Activated CD8-positive, alpha-beta memory T cell treated with anti-CD3 and anti-CD28 coated beads, Interleukin-2, amount 50 U/mL, for 48 hours (primary cell): ENCODE results near the gene DEXI.

Experiments
- DNase-seq: peaks from one replicate; pipeline ENCODE4 v3.0.0-alpha.2; 2020

The DEXI gene

DNA sequence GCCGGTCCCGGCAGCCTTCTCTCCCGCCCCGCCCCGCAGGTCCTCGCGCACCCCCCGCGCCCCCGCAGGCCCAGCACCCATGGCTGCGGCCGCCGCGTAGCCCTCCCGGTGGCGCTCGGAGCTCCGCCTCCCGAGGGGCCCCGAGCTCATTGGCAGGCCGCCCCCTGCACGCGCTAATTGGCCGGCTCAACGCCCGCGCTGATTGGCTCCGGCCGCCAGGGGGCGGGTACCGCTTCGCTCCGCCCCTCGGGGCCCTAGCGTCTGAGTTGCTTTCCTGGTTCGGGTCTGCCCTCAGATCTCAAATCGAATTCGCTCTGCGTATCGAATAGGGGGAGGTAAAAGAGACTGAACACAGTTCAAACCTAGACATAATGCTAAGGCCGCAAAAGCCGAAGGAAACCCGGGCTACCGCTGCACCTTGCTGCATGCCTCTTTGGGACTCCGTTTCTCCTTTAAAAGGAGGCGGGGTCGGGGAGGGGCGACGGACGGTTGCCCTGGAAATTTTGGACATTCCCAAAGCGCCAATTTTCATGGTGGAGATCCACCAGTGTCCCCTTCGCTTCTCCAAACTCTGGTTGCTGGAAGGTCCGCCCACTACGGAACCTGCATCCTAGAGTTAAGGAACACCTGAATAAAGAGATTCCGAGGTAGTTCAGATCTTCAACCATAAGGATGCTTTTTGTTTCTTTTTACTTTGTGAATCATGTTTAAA, at the start of gene DEXI:
Gene DEXI, minus strand, starts transcription at position 117 of the 712 bp plus-strand sequence. CDS start 463 bp downstream, outside the sequence.
- DNase-seq: peak; percentile 98

DNA sequence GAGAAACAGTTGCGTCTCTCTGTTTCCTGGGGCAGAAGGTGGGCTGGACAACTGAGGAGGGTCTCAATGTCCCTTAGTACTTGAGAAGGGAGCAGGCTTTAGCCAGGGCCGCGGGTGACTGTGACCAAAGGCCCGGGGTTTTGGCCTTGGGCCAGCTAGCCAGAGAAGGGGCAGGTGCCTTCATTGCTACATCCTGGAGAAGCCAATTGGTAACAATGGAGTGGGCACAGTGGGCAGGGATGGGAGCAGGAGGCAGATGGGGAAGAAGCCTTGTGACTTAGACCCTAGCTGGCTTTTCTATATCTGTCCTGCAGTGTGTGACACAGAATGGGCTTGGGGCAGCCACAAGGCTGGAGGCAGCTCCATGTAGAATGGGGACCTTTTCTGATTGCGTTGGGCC, 48.1 kb upstream of the DEXI start:
- DNase-seq: no peak

DNA sequence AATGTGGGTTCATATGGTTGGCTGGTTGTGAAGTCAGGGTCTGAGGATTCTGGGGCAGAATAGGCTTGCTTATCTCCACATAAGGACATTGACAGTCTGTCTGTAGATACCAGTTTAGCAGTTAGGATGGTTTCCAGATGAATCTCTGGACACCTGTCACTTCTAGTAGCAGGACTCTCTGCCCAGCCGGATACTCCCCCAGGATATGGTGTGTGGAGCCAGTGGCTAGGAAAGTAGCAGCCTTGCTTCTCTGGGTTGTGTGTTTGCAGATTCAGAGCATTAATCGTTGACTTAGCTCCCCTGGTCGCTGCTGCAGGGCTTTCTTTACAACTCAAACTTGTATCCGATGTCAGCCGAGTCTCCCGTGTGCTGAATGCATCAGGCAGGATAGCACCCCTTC, 47.3 kb upstream of the DEXI start:
- DNase-seq: no peak

DNA sequence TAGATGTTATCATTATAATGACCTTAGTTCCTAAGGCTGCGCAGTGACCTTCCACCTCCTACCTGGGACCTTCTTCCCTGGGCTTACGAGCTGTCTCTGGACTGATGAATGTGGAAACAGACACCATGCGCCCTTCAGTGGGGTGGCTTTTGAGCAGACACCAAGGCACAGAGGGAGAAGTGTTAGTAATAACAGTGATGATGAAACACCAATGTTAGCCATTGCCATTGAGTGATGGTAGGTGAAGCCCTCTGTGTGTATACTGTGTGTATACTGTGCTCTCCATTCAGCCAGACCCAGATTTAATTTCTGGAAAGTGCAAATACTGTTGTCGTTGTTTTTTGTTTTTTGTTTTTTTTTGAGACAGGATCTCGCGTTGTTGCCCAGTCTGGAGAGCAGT, 46.6 kb upstream of the DEXI start:
- DNase-seq: no peak

DNA sequence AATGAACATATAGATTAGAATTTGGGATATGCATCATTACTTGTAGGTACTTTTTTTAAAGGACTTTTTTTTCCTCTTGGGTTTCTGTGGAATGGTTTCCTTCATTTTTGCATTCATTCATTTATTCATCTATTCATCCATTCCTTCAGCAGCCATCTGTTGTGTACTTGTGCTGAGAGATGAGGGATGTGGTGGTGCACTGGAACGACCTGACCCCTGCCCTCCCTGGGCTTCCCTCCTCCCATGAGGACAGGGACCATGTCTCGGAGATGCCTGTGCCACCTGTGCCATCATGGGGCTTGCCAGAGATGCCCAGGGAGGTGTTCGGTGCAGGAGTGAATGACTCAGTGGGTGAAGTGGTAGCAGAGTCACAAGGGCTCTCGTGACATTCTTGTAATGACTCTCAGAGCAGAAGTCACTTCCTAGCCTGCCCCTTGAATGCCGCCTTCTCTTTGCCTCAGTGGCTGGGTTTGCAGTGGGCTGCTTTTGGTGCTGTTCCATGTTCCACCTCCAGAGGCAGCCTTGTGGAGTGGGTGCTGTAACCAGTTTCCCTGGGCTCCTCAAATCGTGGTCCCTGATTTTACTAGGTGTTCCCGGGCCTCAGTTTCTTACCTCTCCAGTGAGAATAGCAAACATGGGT, 46.0 kb upstream of the DEXI start:
- peak; percentile 86 for DNase-seq

DNA sequence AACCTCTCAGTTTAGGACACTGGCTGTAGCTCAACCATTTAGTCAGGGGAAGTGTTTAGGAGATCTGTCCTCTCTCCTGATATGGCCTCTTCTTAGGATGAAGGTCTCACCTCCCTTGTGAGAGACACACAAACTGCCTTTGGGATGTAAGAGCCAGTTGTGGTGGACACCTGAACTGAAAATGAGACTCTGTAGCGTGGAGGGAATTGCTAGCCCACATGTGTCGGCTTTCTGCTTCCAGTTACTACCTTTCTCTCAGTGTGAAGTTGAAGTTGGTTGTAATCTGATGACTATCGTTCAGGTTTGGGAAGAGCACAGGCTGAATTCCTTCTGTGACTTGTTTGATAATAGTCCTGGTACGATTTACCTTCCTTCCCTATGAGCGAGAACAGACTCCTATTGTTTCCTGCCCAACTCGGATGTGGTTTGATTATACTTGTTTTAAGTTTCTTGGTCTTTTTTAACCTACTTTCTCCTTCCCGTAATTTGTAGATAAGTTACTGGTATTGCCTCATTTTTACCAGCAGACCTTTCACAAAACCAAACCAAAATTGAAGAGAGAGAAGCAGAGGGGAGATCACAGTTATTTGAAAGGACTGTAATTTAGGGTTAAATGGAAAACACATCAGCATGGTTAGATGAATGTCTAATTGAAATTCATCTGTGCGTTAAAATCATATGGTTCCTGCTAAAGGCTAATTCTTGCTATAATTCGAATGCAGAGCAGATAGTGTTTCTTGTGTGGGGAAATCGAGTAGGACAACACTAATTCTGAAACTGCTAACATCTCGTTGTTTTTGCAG, 45.3 kb upstream of the DEXI start:
- DNase-seq: no peak

DNA sequence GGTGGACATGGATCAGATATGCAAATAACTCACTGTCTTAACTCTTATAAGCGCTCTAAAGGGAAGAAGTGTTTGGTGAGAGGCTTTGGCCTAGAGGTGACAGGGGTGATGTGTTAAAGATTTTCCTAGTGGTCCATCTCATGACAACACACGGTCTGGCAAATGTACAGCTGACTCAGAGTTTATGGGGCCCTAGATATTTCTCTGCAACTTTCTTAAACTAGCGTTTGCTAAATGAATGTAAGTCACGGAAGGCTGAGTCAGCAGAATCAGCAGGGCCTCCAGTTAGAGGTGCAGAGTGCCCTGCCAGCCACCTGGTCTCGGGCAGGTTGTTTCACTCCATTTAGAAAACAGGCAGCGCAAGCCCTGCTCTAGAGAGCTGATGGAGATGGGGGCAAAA, 42.2 kb upstream of the DEXI start:
- no peak for DNase-seq

DNA sequence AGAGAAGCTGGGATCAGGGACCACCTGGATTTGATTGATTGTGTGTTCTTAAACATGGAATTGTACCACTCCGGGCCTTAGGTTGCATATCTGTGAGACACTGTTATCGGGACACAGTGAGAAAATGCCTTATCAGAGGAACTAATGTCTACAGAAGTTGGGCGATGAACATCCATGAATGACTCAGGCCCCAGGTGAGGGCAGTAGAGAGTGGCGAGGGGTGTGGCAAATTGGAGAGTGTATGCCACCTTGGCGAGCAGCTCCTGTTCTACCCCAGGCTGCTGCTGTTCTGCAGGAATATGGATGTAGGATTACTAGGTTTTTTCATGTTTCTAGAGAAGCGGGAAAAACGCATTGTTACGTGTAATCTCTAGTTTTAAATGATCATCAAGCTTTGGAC, 40.9 kb upstream of the DEXI start:
- DNase-seq: no peak

DNA sequence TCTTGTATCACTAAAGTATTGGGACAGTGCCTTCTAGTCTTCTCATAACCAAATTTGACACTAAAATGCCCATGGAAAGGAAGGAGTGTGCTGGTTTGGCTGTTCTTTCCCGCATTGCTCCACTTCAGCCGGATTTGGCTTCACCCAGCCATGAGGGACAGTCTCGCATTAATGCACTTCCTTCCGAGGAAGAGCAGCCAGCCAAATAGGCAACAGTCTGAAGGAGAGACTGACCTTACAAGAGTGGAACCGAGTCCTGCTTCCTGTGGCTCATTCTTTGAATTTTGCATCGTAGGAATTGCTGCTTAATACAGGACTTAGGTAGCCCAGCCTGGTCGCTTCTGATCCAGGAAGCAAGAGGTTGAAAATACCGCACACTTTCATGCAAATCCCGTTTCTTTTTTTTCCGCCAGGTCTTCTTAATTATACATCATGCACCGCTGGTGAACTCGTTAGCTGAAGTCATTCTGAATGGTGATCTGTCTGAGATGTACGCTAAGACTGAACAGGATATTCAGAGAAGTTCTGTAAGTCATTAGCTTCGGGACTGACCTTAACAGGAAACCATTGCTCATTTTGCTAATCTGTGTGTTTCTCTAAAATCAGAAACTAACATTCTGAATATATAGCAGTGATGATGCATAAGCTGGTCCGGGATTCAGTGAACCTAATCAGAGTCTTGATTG, 40.3 kb upstream of the DEXI start:
- DNase-seq: no peak

DNA sequence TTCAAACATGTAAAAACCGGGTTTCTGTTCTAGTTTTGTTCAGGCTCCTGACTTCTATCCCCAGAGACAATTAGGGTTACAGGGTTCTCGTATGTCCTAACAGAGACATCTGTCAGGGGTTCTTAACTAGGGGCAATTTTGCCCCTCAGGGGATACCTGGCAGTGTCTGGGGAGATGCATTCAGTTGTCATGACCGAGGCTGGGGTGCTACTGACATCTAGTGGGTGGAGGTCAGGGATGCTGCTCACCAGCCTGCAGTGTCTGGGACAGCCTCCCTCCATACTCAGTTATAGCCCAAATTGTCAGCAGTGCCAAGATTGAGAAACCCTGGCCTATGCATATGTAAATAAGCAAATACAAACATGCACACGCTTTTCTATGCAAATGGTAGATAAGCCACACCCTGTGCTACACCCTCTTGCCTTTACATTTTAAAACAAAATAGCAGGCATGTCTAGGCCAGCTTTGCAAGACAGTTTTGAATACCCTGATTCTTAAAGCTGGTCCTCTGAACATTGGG, 39.5 kb upstream of the DEXI start:
- DNase-seq: peak; percentile 80

DNA sequence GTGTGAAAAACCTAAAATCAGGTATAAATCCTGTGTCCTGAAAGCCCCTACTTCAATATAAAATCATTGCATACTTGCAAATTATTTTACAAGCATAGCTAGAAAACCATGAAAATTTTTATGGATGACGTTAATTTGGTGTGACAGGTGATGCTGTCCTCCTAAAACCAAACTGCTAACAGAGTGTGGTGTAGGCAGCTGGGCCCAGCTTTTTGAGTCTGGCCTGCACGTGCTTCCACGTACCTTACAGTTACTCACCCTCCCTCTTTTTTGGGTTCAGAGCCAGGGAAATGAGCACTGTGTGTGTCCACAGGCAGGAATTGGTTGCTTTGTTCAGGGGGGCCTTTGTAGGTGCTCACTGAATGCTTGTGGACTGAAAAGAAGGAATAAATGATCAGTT, 38.5 kb upstream of the DEXI start:
- no peak for DNase-seq

DNA sequence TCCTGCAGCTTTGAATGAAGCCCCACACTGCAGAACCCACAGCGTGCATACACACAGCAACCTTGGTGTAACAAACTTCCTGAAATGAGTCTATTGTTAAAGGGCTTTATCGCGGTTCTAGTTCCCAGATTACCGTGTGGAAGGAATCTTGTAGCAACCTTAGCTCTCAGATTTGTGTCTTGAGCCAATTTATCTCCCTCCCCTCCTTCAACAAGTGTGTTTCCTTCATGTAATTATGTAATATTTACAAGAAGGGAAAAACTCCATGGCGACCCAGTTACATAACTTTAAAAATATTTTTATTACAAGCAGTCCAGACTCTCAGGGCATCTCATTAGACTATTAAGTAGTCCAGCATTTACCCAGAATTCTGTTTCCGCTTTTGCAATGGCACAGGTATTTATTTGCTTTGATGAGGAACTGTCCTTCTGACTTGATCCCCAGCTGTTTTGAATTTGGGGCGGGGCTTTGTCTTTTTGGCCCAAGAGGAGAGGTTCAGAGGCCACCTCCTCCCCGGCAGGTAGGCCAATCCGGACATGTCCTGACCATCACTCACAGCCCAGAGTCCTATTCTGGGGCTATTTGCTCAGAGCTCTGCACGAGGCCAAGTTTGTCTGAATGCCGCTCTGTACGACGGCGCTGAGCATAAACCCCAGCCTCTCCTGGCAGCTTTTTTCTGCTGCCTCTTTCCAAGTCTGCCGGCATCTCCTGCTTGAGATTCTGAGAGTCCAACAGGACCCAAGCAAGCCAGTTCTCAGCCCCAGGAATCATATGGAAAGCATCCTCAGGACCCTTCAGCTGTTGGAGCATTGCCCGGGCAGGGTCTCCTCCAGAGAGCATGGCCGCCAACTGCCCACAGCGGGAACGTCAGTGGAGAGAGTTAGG, 37.7 kb upstream of the DEXI start:
- DNase-seq: no peak

DNA sequence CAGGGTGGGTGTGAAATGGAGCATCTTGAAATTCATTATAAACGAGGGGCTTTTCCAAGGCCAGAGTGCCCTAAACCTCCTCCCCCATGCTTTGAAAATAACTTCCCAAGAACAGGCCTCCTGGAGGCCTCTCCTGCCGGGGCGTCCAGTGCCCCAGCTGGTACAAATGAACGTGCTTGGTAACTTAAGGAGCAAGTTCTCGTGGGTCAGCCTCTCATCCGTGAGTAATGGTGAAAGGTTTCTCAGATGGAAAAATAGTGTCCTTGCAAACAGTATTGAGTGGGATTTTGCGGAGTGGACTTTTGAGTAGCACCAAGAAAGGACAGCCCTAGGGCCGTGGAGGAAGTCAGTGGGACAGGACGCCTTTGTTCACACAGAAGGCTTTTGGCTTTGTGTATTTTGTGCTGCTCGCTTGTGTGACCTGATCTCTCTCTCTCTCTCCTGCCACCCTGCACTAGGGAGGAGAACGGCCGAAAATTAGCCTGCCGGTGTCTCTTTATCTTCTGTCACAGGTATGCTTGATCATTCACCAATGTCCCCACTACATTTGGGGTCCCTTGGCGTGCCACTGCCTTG, 36.7 kb upstream of the DEXI start:
- no peak for DNase-seq

DNA sequence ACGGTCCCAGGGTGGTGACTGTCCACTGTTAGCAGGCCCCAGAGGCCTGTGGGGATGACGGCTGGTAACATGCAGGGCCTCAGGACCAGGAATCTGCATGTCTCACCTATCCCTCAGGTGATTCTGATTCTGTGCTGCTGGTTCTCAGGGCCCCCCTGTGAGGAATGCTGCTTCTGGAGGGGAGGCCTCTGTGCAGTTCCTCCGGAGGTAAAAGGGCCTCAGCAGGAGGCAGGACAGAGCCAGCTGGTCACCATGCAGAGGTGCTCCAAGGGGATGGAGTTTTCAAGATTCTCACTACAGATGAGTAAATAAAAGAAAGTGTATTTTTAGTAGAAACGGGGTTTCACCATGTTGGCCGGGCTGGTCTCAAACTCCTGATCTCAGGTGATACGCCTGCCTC, 35.9 kb upstream of the DEXI start:
- no peak for DNase-seq

DNA sequence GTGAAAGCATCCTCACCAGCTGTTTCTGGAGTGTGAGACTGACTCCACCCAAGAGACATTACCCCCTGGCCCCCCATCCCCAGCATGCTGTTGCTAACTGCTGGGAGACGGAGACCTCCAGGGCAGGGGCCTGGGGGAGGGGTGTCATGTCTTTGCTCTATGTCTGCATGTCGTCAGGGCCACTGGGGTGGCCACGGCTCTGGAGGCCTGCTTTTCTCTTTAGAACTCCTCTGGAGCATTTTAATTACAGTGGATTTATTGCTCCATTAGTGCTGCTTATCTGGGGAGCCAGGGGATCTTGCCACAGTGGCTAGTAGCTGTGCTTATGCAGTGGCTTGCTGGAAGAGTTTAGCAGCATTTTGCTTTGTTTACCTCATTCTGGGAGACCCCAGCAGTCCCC, 34.4 kb upstream of the DEXI start:
- no peak for DNase-seq

DNA sequence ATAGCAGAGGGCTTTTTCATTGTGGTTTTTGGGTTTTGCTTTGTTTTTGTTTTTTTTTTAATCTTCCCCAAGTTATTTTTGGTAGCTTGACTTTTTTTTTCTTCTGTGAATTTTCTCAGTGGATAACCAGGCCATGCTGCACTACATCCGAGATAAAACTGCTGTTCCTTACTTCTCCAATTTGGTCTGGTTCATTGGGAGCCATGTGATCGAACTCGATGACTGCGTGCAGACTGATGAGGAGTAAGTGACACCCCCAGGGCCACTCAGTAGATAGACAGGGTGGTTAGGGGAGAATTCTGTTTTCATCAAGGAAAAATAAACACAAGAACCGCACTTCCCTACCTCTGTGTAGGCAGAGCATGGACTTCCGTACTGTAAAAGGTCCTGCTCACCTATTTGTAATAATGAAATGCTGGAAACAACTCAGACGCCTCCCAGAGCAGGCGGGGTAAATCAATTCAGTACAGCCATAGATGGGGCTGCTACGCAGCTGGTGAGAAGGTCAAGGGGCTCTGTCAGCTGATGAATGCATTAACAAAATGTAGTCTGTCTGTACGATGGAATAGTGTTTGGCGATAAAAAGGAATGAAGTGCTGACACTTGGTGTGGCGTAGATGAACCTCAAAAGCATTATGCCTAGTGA, 30.7 kb upstream of the DEXI start:
- no peak for DNase-seq

DNA sequence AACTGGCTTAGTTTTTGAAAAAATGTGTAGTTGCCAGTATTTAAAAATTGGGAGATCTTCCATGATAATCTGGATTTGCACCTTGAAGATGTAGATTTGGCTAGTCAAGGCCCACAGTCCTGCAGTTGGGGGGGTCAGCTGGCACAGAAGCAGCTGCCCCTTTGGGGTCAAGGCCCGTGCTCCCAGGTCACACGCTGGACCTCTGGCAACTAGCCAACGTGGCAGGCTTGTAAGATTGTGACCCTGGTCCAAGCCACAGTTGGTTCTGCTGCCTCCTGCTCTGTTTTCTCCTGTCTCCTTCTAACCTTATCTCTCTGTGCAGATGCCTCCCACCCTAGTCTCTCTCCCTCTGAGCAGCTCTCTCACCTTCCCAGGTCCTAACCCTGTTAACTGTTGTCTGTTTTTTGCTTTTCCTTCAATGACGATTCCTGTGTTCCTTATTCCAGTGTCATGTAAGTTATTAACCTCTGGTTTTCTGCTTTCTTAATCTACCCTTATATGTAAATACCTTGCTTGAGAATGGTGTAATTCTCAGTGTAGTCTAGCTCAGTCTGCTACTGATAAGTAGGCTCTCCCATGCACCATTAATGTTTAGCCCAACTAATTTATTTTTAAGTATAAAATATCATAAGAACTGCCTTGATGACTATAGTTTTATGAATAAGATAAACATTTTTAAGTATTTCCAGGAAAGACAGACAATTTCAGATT, 30.0 kb upstream of the DEXI start:
- DNase-seq: no peak

DNA sequence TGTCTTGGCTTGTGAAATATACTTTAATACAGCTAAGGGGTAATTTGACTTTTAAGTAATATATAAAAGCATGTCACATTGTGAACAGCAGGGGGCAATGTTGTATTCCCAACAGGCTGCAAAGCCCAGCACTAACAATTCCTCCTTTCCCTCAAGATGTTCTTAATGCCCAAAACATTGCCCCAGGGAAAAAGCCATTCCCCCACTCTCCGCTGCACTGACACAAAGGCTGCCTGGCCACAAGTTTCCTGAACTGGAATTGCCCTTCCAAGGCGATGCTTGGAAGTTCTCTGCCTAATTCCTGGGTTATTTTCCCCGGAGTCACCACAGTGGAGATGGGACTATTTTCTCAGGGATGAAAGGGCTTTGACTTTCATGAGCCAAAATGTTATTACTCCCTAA, 29.3 kb upstream of the DEXI start:
- no peak for DNase-seq

DNA sequence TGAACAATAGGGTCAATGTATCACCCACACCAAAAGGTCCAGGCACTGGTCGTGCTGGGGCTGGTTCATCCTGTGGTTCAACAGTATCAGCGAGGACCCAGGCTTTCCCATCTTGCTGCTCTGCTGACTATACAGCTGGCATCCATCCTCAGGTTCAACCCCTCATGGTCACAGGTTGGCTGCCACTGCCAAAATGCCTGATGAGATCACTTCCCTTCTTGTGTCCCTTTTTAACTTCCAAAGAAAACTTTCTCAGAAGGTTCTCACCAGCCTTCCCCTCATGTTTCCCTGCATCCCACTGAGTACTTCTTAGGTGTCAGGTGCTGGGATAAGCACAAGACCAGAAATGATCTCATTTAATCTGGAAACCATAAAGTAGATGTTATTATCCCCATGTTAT, 27.8 kb upstream of the DEXI start:
- DNase-seq: no peak

DNA sequence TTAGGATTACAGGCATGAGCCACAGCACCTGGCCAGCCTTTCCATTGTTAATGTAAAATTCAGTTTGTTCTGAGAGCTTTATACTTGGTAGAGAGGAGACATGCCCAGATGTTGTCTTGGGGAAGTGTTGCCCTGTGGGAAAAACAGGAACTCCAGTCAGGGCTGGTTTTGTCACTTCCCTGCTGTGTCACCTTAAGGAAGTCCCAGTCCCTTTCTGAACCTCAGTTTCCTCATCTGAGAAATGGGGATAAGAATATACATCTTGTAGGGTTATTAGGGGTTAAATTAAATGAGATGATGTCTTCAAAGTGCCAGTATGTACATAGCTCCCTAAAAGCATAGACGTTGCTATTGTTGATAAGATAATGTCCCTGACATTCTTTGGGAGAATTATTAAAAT, 27.3 kb upstream of the DEXI start:
- DNase-seq: no peak

DNA sequence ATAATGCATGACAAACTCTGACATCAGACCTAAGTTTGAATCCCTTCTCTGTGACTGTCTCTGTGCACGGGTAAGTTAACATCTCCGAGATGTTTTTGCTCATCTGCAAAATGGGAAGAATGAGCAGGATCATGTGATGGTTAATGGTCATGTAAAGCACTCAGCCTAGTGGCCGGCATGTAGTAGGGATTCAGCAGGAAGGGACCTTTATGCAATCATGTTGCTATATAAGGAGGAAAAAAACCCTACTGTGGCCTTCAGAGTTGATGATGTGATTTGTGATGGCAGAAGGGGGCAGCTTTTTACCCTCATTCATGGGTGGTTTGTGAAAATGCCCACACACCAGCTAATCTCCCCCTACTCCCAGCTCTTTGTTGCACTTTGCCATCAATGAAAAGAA, 26.2 kb upstream of the DEXI start:
- no peak for DNase-seq
